GM19351 (cell line): Measurements from ENCODE around the gene TRPC6.

ENCODE experiments used
- ATAC-seq: cut with Tn5 transposase; IDR thresholded peaks from one replicate; pipeline ENCODE4 v1.9.1; 2021; ENCODE audit warnings: mild to moderate bottlenecking, moderate library complexity; ENCODE audit not compliant: unreplicated experiment

TRPC6 gene

GRCh38 chr11:101583251-101584128 is at the start of gene TRPC6:
TSS of gene TRPC6 (minus strand) at chr11:101584007. CDS start at chr11:101583503, 504 bp downstream.
- no peak for ATAC-seq

DNA sequence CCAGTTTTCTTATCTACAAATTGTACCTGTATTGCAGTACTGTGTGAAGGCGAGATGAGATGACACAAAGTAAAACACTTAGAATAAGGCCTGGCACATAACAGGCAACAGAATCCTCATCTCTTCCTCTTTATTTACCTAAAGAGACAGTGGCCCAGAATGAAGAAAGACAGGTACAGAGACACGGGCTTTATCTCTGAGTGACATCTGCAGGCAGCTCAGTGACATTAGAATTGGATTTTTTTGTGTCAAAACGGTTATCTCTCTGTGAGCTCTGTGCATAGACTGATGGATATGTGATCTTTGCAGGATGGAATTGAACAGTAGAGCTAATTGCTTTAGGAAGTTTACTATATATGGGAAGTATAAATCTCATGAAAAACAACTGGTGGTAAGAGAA is 36.2 kb upstream of the TRPC6 start:
- no peak for ATAC-seq

DNA sequence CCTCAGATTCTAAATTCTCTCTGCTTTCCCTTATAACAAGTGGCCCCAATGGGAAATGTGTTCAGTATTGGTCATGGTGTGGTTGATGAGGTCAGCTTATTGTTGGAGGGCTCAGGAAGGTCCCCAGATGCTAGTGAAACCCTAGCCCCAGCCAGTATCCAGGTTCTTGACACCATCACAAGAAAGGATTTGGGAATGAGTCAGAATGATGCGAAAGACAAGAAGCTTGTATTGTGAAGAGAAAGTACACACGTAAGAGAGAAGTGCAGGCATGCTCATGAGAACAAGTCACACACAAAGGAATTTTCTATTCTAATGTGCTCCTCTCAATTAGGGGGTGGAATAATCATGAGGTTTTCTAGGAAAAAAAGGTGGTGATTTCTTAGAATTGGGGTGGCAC is 34.9 kb upstream of the TRPC6 start:
- ATAC-seq = no peak

- no peak for ATAC-seq
These were observed 34.0 kb upstream of the TRPC6 start for GRCh38 chr11:101617735-101618332.

GRCh38 chr11:101612481-101612880 is 28.7 kb upstream of the TRPC6 start:
- ATAC-seq = no peak

GRCh38 chr11:101600924-101601323 is 17.1 kb upstream of the TRPC6 start:
- ATAC-seq = no peak

GRCh38 chr11:101586965-101587364 is 3.2 kb upstream of the TRPC6 start:
- ATAC-seq = no peak

GRCh38 chr11:101584655-101585054 is 848 bp upstream of the TRPC6 start:
- no peak for ATAC-seq

GRCh38 chr11:101584129-101584515 is 315 bp upstream of the TRPC6 start:
- no peak for ATAC-seq

DNA sequence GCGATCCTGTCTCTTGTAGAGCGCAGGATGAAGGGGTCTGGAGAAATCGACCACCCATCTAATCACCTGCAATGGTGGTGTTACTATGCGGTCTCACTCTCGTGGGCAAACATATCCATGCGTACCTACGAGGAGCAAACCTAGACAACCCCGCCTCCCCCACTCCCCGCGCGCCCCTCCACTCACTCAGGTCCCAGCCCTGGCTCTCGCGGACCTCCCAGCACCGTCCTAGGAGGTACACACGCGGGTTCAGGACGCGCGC is 887 bp downstream of the TRPC6 start:
- no peak for ATAC-seq

- no peak for ATAC-seq
These were observed 1.4 kb downstream of the TRPC6 start for GRCh38 chr11:101582236-101582988.

GRCh38 chr11:101577461-101577860 is 6.3 kb downstream of the TRPC6 start:
- no peak for ATAC-seq

GRCh38 chr11:101576456-101576855 is 7.4 kb downstream of the TRPC6 start:
- ATAC-seq = no peak

DNA sequence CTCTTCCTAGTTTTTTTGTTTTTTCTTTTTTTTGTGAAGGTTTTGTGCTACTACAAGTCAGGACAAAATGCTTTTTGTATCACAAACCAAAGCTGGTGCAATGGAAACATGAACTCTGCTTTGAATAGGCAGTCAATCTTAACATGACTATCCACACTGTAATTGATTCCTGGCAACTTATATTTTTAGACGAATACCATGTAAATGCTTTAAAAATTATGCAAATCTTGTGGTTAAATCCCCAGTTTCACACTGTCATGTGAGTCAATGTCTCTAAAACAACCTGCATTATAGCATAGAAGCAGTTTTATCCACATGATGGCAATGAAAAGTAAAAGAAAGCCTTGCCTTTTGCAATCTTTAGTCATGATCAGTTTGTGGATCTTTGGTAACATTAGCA is 8.9 kb downstream of the TRPC6 start:
- no peak for ATAC-seq

DNA sequence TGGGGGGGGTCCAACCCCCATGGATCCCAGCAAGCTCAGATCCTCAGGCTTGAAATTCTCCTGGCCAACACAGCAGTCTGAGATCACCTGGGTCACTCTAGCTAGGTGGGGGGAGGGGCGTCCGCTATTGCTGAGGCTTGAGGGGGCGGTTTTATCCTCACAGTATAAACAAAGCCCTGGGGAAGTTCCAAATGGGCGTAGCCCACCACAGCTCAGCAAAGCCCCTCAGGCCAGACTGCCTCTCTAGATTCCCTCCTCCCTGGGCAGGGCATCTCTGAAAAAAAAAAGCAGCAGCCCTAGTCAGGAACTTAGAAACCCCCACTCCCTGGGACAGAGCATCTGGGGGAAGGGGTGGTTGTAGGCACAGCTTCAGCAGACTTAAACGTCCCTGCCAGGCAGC is 16.7 kb downstream of the TRPC6 start:
- ATAC-seq = no peak

DNA sequence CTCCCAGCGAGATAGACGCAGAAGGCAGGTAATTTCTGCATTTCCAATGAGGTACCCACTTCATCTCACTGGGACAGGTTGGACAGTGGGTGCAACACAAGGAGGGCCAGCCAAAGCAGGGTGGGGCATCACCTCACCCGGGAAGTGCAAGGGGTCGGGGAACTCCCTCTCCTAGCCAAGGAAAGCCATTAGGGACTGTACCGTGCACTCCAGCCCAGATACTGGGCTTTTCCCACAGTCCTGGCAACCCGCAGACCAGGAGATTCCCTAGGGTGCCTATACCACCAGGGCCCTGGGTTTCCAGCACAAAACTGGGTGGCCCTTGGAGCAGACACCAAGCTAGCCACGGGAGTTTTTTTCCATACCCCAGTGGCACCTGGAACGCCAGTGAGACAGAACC is 17.2 kb downstream of the TRPC6 start:
- no peak for ATAC-seq

DNA sequence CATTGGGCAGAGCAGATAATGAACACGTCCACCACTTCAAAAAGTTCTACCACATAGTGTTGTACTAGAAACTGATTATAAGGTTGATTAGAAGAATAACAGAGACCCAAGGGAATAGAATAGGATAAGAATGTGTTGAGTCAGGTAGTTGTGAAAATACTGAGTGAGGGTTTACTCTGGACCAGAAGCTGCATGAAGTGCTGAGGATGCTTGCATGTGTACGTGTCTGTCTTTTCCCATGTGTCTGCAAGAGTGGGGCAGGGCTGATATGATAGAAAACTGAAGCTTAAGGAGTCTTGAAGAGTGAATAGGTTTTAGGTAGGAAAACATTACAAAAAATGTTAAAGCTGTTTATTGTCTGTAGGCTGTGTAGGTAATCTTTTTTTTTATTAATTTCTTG is 20.6 kb downstream of the TRPC6 start:
- ATAC-seq = no peak

DNA sequence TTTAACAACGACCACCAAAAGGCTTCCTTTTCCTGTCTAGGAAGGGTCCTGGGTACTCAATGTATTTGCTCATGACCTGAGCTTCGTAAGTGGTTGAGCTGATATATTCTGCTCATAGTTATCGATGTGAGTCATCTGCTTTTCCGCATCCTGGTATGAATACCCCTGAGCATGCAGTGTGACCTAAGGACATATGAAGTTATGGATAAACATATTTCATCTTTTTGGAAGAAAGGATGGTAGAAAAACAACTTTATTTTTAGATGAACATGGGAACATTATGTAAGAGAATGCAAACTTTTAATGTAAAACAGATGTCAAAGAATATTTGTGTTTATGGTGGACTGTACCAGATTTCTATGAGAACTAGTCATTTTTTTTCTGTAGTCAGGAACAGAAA is 28.4 kb downstream of the TRPC6 start:
- ATAC-seq = no peak

- peak; percentile 99 for ATAC-seq
These were observed 29.9 kb downstream of the TRPC6 start for GRCh38 chr11:101553891-101554292.

DNA sequence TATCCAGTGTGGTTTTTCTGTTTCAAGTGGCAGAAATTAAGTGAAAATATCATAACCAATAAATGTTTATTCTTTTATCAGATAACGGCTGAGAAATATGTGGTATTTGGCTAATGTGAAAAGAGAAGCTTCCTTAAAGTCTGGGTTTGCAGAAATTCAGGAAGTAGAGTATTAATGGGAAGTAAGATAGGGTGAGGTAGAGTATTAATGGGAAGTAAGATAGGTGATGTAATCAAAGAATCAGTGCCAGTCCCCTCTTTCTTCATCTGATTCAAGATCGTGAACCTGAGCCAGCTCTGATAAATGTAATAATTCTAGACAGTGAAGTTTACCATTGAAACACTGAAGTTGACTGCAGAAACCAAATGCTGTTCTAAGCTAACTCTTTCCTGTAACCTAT is 30.9 kb downstream of the TRPC6 start:
- no peak for ATAC-seq

- no peak for ATAC-seq
These were observed 55.3 kb downstream of the TRPC6 start for GRCh38 chr11:101528541-101528940.

DNA sequence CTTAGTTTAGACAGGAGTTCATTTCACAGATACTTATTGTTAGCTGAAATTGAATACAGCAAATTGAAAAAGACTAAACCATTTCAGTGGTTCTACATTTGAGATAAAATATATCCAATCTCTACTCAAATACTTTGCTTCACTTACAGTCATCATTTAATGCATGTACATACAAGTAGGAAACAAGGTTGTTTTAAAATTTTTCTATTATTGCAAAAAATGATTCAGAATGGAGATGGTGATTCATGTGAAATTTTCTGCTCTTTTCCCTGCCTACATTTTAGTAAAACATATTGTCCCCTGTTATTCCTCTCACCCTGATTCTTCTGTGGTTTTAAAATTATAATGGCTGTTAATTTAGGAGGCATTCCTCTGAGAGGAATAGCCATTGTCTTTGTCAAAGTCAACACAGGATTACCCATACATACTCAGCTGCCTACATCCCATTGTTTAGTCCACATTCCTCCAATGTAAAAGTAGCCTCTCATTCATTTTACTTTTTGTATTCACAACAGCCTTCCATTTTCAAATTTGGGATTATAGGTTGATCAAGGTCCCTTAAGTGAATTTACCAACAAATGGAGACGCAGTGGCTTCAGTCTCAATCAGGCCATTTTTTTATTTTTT is 60.1 kb downstream of the TRPC6 start:
- no peak for ATAC-seq
